HCT116 (cell line): ENCODE results near the gene SCG3.

Source experiments
- CBX3 ChIP-seq: IDR thresholded peaks from 2 replicates; pipeline ENCODE4 v1.6.1; 2012; ENCODE audit warnings: low read depth
- CTCF ChIP-seq, 3 experiments: fragments of 200-600 bp in 1 of 3; sonication (generic) in 1 of 3; IDR thresholded peaks in 2 of 3; conservative IDR thresholded peaks in 1 of 3; 2 replicates each; pipeline ENCODE4 v1.5.1; 2012 to 2017; ENCODE audit warnings: low read depth in 2 of 3, low read length in 2 of 3, antibody characterized with exemption in 1 of 3, borderline replicate concordance in 1 of 3, control low read depth in 1 of 3, mild to moderate bottlenecking in 1 of 3, mixed read lengths in 1 of 3, mixed run types in 1 of 3, moderate library complexity in 1 of 3; ENCODE audit not compliant: insufficient read depth in 1 of 3
- EZH2 ChIP-seq: fragments of 200-600 bp; sonication (generic); IDR thresholded peaks from 2 replicates; pipeline ENCODE4 v1.6.1; 2017; ENCODE audit warnings: antibody characterized with exemption, mixed run types
- MAX ChIP-seq: IDR thresholded peaks from 2 replicates; pipeline ENCODE4 v1.6.1; 2012
- POLR2A ChIP-seq: IDR thresholded peaks from 2 replicates; pipeline ENCODE4 v1.7.0; 2011; ENCODE audit warnings: borderline replicate concordance; ENCODE audit not compliant: insufficient read depth, insufficient read length; ENCODE audit errors: extremely low read depth
- POLR2AphosphoS5 ChIP-seq: IDR thresholded peaks from 2 replicates; pipeline ENCODE4 v1.6.1; 2011; ENCODE audit warnings: mild to moderate bottlenecking, low read depth, low read length, moderate library complexity
- RAD21 ChIP-seq: IDR thresholded peaks from 2 replicates; pipeline ENCODE4 v1.6.1; 2012; ENCODE audit warnings: low read depth, mild to moderate bottlenecking
- REST ChIP-seq: IDR thresholded peaks from 2 replicates; pipeline ENCODE4 v1.6.1; 2012; ENCODE audit warnings: low read depth
- SIN3A ChIP-seq: IDR thresholded peaks from 2 replicates; pipeline ENCODE4 v1.6.1; 2012; ENCODE audit warnings: low read depth
- ZBTB33 ChIP-seq: IDR thresholded peaks from 2 replicates; pipeline ENCODE4 v1.6.1; 2011; ENCODE audit warnings: mild to moderate bottlenecking, low read length, moderate library complexity; ENCODE audit not compliant: insufficient replicate concordance; ENCODE audit errors: extremely low read depth

GRCh38 chr15:51739061-51739712 lies 57.9 kb downstream of the SCG3 start:
- TF ChIP-seq SIN3A = no peak
- TF ChIP-seq ZBTB33 = no peak
- no peak for TF ChIP-seq RAD21
- TF ChIP-seq CTCF (IDR thresholded peaks at IDR 0.05 in 2 of 3, conservative IDR thresholded peaks at IDR 0.05 in 1 of 3; ENCODE audit: borderline replicate concordance in 1 of 3, insufficient read depth in 1 of 3, low read depth in 2 of 3, low read length in 2 of 3) = no peak
- no peak for TF ChIP-seq EZH2
- no peak for TF ChIP-seq POLR2AphosphoS5
- no peak for TF ChIP-seq MAX
- TF ChIP-seq POLR2A = no peak
- no peak for TF ChIP-seq REST
- no peak for TF ChIP-seq CBX3
